Calu3 (cell line): ENCODE data around the gene SLC38A3. TPM values are rescaled to one million over a fixed set of nuclear protein-coding genes. Genes with fewer than 3 reads are reported as not detected.

Experiments
- BruUV-seq: library from RNA; stranded (reverse); fragments of 400-500 nt; replicated peaks from 2 replicates; lab custom pipeline; 2021; lab: Mats Ljungman, UMichigan
- CTCF ChIA-PET: fragments of 300-600 bp; sonication (Branson Sonifier 250); formaldehyde crosslinking; loops from one replicate; lab custom pipeline; 2022; ENCODE audit warnings: antibody characterized with exemption; lab: Charles Lee
- DNase-seq: peaks from one replicate; pipeline ENCODE4 v3.0.0; 2022
- H3K27ac Mint-ChIP-seq: one replicate; pipeline ENCODE4 v1.8.0; 2022; ENCODE audit warnings: mixed read lengths; ENCODE audit not compliant: unreplicated experiment
- H3K27me3 Mint-ChIP-seq: one replicate; pipeline ENCODE4 v1.8.0; 2022; ENCODE audit warnings: mixed read lengths; ENCODE audit not compliant: unreplicated experiment
- H3K36me3 Mint-ChIP-seq: one replicate; pipeline ENCODE4 v1.8.0; 2022; ENCODE audit warnings: mild to moderate bottlenecking, moderate library complexity, mixed read lengths; ENCODE audit not compliant: insufficient read depth, unreplicated experiment
- H3K4me1 Mint-ChIP-seq: one replicate; pipeline ENCODE4 v1.8.0; 2022; ENCODE audit warnings: mild to moderate bottlenecking, low read depth, mixed read lengths; ENCODE audit not compliant: unreplicated experiment
- H3K4me3 Mint-ChIP-seq: one replicate; pipeline ENCODE4 v1.8.0; 2022; ENCODE audit warnings: mild to moderate bottlenecking, low read depth, moderate library complexity, mixed read lengths; ENCODE audit not compliant: unreplicated experiment
- H3K9me3 Mint-ChIP-seq: one replicate; pipeline ENCODE4 v1.8.0; 2022; ENCODE audit warnings: low read depth, mixed read lengths; ENCODE audit not compliant: unreplicated experiment
- intact Hi-C: fragments of 100-400 bp; cut with micrococcal nuclease; formaldehyde crosslinking; loops from one replicate; pipeline ENCODE4 v1.10.0; 2022; ENCODE audit not compliant: unreplicated experiment
- total RNA-seq: library from RNA; stranded (reverse); gene quantifications from 2 replicates; pipeline ENCODE4 v1.2.3, GENCODE V29; 2022
- TF ChIP-seq, protein P1 (sequence below): fragments of 200-600 bp; IDR thresholded peaks from one replicate; pipeline ENCODE4 v1.8.0; 2022; ENCODE audit warnings: antibody characterized with exemption; ENCODE audit not compliant: unreplicated experiment

Gene SLC38A3
- total RNA-seq, 1 experiment from 2014 or later, result not detected

DNA sequence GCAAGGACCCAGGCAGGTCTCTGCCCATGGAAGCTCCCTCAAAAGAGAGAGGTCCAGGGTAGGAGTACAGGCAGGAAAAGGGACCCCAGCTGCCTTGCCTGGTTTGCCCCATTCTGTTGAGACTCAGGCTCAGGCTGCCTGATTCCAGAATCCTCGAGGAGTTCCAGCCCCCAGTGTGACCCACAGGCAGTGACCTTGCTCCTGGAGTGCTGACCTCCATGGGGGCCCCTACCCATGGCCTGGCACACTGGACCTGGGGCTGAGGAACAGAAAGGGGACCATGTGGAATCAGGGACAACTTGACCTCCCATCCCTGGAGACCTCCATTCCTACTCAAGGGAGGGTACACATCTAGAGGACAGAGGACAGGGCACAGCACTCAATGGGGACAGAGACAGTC is 60.5 kb downstream of the SLC38A3 start:
- BruUV-seq, result no TSS peak
- H3K4me1 Mint-ChIP-seq, result peaks cover 57% of the 10 kb centered on the region
- CTCF ChIA-PET, result interaction anchor here (0.6 kb wide), 1 partner anchor 81 kb away, joined by 3 read pairs; no protein-coding TSS in a partner anchor
- no peaks in the 10 kb centered on the region for H3K27me3 Mint-ChIP-seq
- TF ChIP-seq, protein P1, sequence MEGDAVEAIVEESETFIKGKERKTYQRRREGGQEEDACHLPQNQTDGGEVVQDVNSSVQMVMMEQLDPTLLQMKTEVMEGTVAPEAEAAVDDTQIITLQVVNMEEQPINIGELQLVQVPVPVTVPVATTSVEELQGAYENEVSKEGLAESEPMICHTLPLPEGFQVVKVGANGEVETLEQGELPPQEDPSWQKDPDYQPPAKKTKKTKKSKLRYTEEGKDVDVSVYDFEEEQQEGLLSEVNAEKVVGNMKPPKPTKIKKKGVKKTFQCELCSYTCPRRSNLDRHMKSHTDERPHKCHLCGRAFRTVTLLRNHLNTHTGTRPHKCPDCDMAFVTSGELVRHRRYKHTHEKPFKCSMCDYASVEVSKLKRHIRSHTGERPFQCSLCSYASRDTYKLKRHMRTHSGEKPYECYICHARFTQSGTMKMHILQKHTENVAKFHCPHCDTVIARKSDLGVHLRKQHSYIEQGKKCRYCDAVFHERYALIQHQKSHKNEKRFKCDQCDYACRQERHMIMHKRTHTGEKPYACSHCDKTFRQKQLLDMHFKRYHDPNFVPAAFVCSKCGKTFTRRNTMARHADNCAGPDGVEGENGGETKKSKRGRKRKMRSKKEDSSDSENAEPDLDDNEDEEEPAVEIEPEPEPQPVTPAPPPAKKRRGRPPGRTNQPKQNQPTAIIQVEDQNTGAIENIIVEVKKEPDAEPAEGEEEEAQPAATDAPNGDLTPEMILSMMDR, result no peak
- no peak overlapping the region for H3K4me3 Mint-ChIP-seq
- H3K27ac Mint-ChIP-seq, result peak overlapping the region; percentile 80
- H3K36me3 Mint-ChIP-seq, result peaks cover 40% of the 10 kb centered on the region
- H3K9me3 Mint-ChIP-seq, result no peaks in the 10 kb centered on the region
- no peak for DNase-seq
- intact Hi-C loops, result no loop called here

DNA sequence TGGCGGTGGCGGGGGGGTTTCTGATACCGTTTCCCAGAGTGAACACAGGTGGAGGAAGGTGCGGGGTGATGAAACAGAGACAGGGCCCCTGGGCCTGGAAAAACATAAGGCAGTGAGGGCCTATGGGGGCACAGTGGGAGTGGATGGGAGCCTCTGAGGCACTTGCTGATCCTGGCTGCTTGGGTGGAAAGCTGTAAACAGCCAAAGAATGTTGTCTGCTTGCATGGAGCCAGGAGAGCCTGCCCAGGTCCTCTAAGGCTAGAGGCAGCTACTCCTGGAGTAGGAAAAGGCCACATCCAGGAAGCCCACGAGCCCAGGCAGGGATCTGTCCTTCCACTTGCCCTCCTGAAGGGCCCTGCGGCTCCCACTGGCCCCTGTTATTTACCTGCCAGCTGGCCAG is 60.9 kb downstream of the SLC38A3 start:
- Mint-ChIP-seq H3K36me3 (peaks cover 37% of the 10 kb centered on the region), H3K4me1 (peaks cover 62% of the 10 kb centered on the region), H3K27me3 (no peaks in the 10 kb centered on the region), H3K9me3 (no peaks in the 10 kb centered on the region), H3K4me3 (no peak overlapping the region), H3K27ac (peak overlapping the region; percentile 80)
- CTCF ChIA-PET, result interaction anchor here (0.6 kb wide), 1 partner anchor 81 kb away, joined by 3 read pairs; no protein-coding TSS in a partner anchor
- TF ChIP-seq, protein P1, result no peak
- no TSS peak for BruUV-seq
- no peak for DNase-seq
- intact Hi-C loops, result no loop called here

DNA sequence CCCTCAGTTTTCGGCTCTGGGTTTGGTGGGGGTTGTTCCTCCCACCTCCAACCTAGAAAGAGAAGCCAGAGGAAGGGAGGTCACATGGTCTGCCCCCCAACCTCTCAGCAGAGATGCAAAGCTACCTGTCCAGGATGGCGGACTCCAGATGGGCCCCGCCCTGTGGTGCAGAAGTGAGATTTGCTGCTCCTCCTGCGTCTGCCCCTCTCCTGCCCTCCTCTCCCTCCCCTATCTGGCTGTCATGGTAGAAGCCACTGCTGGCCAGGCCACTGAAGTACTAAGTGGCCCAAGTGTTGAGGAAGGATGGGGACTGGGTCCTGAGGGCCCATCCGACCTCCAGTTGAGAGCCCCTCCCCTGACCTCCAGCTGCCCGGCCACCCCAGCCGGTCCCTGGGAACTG is 61.8 kb downstream of the SLC38A3 start:
- H3K27ac Mint-ChIP-seq, result no peak overlapping the region
- H3K4me1 Mint-ChIP-seq, result peaks cover 70% of the 10 kb centered on the region

DNA sequence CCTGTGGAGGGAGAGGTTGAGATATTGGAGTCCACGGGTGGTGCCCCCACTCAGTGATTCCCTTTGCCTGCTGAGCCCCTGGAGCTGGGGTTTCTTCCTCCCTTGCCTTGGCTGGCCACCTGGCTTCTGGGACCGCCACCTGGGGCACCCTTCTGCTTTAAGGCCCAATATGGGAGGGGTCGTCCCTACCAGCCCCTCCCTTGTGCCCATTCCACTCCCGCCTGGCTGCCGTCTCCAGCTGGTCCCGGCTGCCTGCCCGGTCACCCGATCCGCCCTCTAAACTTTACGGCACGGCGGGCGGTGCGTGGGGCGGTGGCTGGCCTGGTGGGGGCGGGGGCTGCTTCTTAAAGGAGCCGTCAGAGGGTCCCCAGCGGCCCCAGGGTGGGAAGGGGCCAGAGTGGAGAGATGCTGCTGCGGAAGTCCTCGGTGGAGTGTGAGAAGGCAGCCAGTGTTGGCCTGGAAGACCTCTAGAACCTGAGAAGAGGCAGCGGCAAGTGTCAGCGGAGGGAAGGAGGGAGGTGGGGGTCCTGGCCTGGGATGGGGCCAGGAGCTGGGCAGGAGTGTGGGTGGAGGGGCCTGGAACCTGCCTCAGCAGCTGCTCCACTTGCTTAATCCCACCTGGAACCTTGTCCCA is 62.3 kb downstream of the SLC38A3 start:
- peaks cover 75% of the 10 kb centered on the region for H3K4me1 Mint-ChIP-seq
- H3K27me3 Mint-ChIP-seq, result no peaks in the 10 kb centered on the region
- DNase-seq, result no peak
- H3K9me3 Mint-ChIP-seq, result no peaks in the 10 kb centered on the region
- H3K27ac Mint-ChIP-seq, result peak overlapping the region; percentile 44
- BruUV-seq, result no TSS peak
- peaks cover 40% of the 10 kb centered on the region for H3K36me3 Mint-ChIP-seq
- H3K4me3 Mint-ChIP-seq, result no peak overlapping the region
- CTCF ChIA-PET, result no interaction called here
- intact Hi-C loops, result no loop called here
- TF ChIP-seq, protein P1, result no peak

More for the DNA sequence above, 61.8 kb downstream of the SLC38A3 start:
- BruUV-seq, result TSS peak; percentile 21
- no peaks in the 10 kb centered on the region for H3K9me3 Mint-ChIP-seq
- intact Hi-C loops, result no loop called here
- TF ChIP-seq, protein P1, result no peak
- H3K4me3 Mint-ChIP-seq, result no peak overlapping the region
- no peak for DNase-seq
- CTCF ChIA-PET, result no interaction called here
- no peaks in the 10 kb centered on the region for H3K27me3 Mint-ChIP-seq
- peaks cover 38% of the 10 kb centered on the region for H3K36me3 Mint-ChIP-seq
